Measurements from ENCODE around the gene VPS36.

The VPS36 gene

GRCh38 chr13:52394586-52394985 lies 55.8 kb downstream of the VPS36 start:
- TF ChIP-seq SIN3A (IDR thresholded peaks at IDR 0.05; ENCODE audit: borderline replicate concordance, insufficient read depth, low read length), result no peak

- no peak for TF ChIP-seq REST (IDR thresholded peaks at IDR 0.05; ENCODE audit: insufficient read depth in 1 of 2, low read depth in 2 of 2, low read length in 2 of 2)
- no peak for TF ChIP-seq POLR2AphosphoS5 (IDR thresholded peaks at IDR 0.05; ENCODE audit: low read depth, low read length)
- no peak for TF ChIP-seq FOXP2 (optimal IDR thresholded peaks at IDR 0.05; ENCODE audit: borderline replicate concordance, extremely low read depth, extremely low read length, insufficient read depth)
- no peak for TF ChIP-seq TAF1 (IDR thresholded peaks at IDR 0.05; ENCODE audit: borderline replicate concordance, insufficient read depth, low read length)
- TF ChIP-seq SIN3A (IDR thresholded peaks at IDR 0.05; ENCODE audit: borderline replicate concordance, insufficient read depth, low read length), result no peak
These were observed 56.7 kb downstream of the VPS36 start for GRCh38 chr13:52393572-52394357.

- TF ChIP-seq TAF1 (IDR thresholded peaks at IDR 0.05; ENCODE audit: borderline replicate concordance, insufficient read depth, low read length), result no peak
- no peak for TF ChIP-seq SIN3A (IDR thresholded peaks at IDR 0.05; ENCODE audit: borderline replicate concordance, insufficient read depth, low read length)
- no peak for TF ChIP-seq FOXP2 (optimal IDR thresholded peaks at IDR 0.05; ENCODE audit: borderline replicate concordance, extremely low read depth, extremely low read length, insufficient read depth)
- TF ChIP-seq POLR2AphosphoS5 (IDR thresholded peaks at IDR 0.05; ENCODE audit: low read depth, low read length), result no peak
- no peak for TF ChIP-seq REST (IDR thresholded peaks at IDR 0.05; ENCODE audit: insufficient read depth in 1 of 2, low read depth in 2 of 2, low read length in 2 of 2)
These were observed 62.7 kb downstream of the VPS36 start for GRCh38 chr13:52387721-52388120.

DNA sequence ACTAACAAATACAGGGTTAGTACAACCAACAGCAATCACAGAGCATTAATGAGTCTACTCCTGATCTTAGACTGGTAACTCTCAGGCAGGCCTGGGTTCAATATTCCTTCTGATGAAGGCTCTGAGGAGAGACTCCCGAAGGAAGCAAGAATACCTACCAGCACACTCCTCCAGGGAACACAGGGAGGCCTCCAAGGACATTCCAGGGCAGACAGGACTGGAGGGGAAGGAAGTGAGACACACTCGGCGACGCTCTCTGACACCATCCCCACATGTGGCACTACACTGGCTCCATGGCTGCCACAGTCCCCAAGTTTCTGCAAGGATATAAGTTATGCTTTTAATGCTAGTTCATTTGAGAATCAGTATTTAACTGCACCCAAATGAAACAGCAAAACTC lies 64.6 kb downstream of the VPS36 start:
- TF ChIP-seq FOXP2 (optimal IDR thresholded peaks at IDR 0.05; ENCODE audit: borderline replicate concordance, extremely low read depth, extremely low read length, insufficient read depth) (no peak), POLR2AphosphoS5 (IDR thresholded peaks at IDR 0.05; ENCODE audit: low read depth, low read length) (no peak)

- TF ChIP-seq REST (IDR thresholded peaks at IDR 0.05; ENCODE audit: insufficient read depth in 1 of 2, low read depth in 2 of 2, low read length in 2 of 2) (no peak), FOXP2 (optimal IDR thresholded peaks at IDR 0.05; ENCODE audit: borderline replicate concordance, extremely low read depth, extremely low read length, insufficient read depth) (no peak), POLR2AphosphoS5 (IDR thresholded peaks at IDR 0.05; ENCODE audit: low read depth, low read length) (no peak), SIN3A (IDR thresholded peaks at IDR 0.05; ENCODE audit: borderline replicate concordance, insufficient read depth, low read length) (no peak), TAF1 (IDR thresholded peaks at IDR 0.05; ENCODE audit: borderline replicate concordance, insufficient read depth, low read length) (no peak)
These were observed 67.1 kb downstream of the VPS36 start for GRCh38 chr13:52383366-52383765.

GRCh38 chr13:52378312-52378711 lies 72.1 kb downstream of the VPS36 start:
- no peak for TF ChIP-seq FOXP2 (optimal IDR thresholded peaks at IDR 0.05; ENCODE audit: borderline replicate concordance, extremely low read depth, extremely low read length, insufficient read depth)
- no peak for TF ChIP-seq TAF1 (IDR thresholded peaks at IDR 0.05; ENCODE audit: borderline replicate concordance, insufficient read depth, low read length)
- no peak for TF ChIP-seq SIN3A (IDR thresholded peaks at IDR 0.05; ENCODE audit: borderline replicate concordance, insufficient read depth, low read length)
- TF ChIP-seq POLR2AphosphoS5 (IDR thresholded peaks at IDR 0.05; ENCODE audit: low read depth, low read length), result no peak
- TF ChIP-seq REST (IDR thresholded peaks at IDR 0.05; ENCODE audit: insufficient read depth in 1 of 2, low read depth in 2 of 2, low read length in 2 of 2), result no peak
